GOT3 (cell line): ENCODE data around the gene NDUFS6.

Experiments
- DNase-seq: peaks from one replicate; lab custom pipeline; 2025; ENCODE audit warnings: mixed read lengths; lab: John Stamatoyannopoulos, UW

NDUFS6 gene

GRCh38 chr5:1765141-1765879 is 35.9 kb upstream of the NDUFS6 start:
- no peak for DNase-seq

GRCh38 chr5:1765880-1766235 is 35.3 kb upstream of the NDUFS6 start:
- DNase-seq, result no peak

GRCh38 chr5:1767524-1768282 is 33.5 kb upstream of the NDUFS6 start:
- DNase-seq, result no peak

- DNase-seq, result no peak
These were observed 32.8 kb upstream of the NDUFS6 start for GRCh38 chr5:1768283-1769000.

GRCh38 chr5:1769017-1769640 is 32.1 kb upstream of the NDUFS6 start:
- no peak for DNase-seq

GRCh38 chr5:1769752-1770442 is 31.3 kb upstream of the NDUFS6 start:
- no peak for DNase-seq

- DNase-seq, result no peak
These were observed 30.8 kb upstream of the NDUFS6 start for GRCh38 chr5:1770443-1770802.

- no peak for DNase-seq
These were observed 29.8 kb upstream of the NDUFS6 start for GRCh38 chr5:1771149-1772065.

GRCh38 chr5:1772634-1773033 is 28.6 kb upstream of the NDUFS6 start:
- DNase-seq, result no peak

GRCh38 chr5:1776831-1777230 is 24.4 kb upstream of the NDUFS6 start:
- no peak for DNase-seq

- DNase-seq, result no peak
These were observed 23.7 kb upstream of the NDUFS6 start for GRCh38 chr5:1777281-1778137.

- no peak for DNase-seq
These were observed 22.8 kb upstream of the NDUFS6 start for GRCh38 chr5:1778138-1779020.

- DNase-seq, result no peak
These were observed 22.1 kb upstream of the NDUFS6 start for GRCh38 chr5:1779021-1779680.

- DNase-seq, result no peak
These were observed 21.2 kb upstream of the NDUFS6 start for GRCh38 chr5:1779782-1780613.

GRCh38 chr5:1780614-1780930 is 20.6 kb upstream of the NDUFS6 start:
- no peak for DNase-seq

- no peak for DNase-seq
These were observed 20.1 kb upstream of the NDUFS6 start for GRCh38 chr5:1781107-1781506.

- no peak for DNase-seq
These were observed 19.4 kb upstream of the NDUFS6 start for GRCh38 chr5:1781726-1782384.
